OCI-LY3 (cell line): ENCODE data around the gene TPCN1.

Source experiments
- H2AFZ ChIP-seq: fragments of 200-600, 300-600 bp; shearing (Covaris generic); 2 replicates; pipeline ENCODE4 v1.6.0; 2014; ENCODE audit warnings: antibody characterized with exemption, low read depth, low read length
- H3K27ac ChIP-seq: fragments of 200-600, 300-600 bp; sonication (generic); 2 replicates; pipeline ENCODE4 v1.5.1; 2014; ENCODE audit warnings: mild to moderate bottlenecking, low read length, moderate library complexity, mixed read lengths
- H3K27me3 ChIP-seq: fragments of 200-600, 300-600 bp; sonication (generic); 2 replicates; pipeline ENCODE4 v1.6.1; 2014; ENCODE audit warnings: low read depth, low read length, mixed read lengths
- H3K36me3 ChIP-seq: fragments of 200-600, 300-600 bp; sonication (generic); replicated peaks from 2 replicates; pipeline ENCODE3; 2014; ENCODE audit warnings: low read depth, low read length, mixed read lengths
- H3K4me1 ChIP-seq: fragments of 300-600, 200-600 bp; sonication (generic); 2 replicates; pipeline ENCODE4 v1.6.1; 2014; ENCODE audit warnings: low read length, mixed read lengths
- H3K4me2 ChIP-seq: fragments of 200-600, 300-600 bp; sonication (generic); 2 replicates; pipeline ENCODE4 v1.6.1; 2014; ENCODE audit warnings: low read length, mixed read lengths
- H3K4me3 ChIP-seq: fragments of 300-600, 200-600 bp; sonication (generic); 2 replicates; pipeline ENCODE4 v1.5.1; 2014; ENCODE audit warnings: antibody characterized with exemption, mild to moderate bottlenecking, low read length, moderate library complexity
- H3K79me2 ChIP-seq: fragments of 300-600, 200-600 bp; shearing (Covaris generic); 2 replicates; pipeline ENCODE4 v1.6.1; 2014; ENCODE audit warnings: mild to moderate bottlenecking, low read length, mixed read lengths
- H3K9ac ChIP-seq: fragments of 300-600, 200-600 bp; shearing (Covaris generic); 2 replicates; pipeline ENCODE4 v1.6.0; 2014; ENCODE audit warnings: mild to moderate bottlenecking, low read length, moderate library complexity
- H3K9me3 ChIP-seq: fragments of 200-600, 300-600 bp; shearing (Covaris generic); 2 replicates; pipeline ENCODE4 v1.6.1; 2014; ENCODE audit warnings: low read length, mixed read lengths; ENCODE audit not compliant: insufficient read depth
- H4K20me1 ChIP-seq: fragments of 200-600, 300-600 bp; sonication (generic); 2 replicates; pipeline ENCODE4 v1.6.1; 2016; ENCODE audit warnings: low read length, mixed read lengths; ENCODE audit not compliant: insufficient read depth
- CTCF ChIP-seq: fragments of 200-600, 300-600 bp; sonication (generic); IDR thresholded peaks from 2 replicates; pipeline ENCODE4 v1.5.1; 2014; ENCODE audit warnings: antibody characterized with exemption, low read length, low read depth
- EZH2phosphoT487 ChIP-seq: fragments of 200-600 bp; shearing (Covaris generic); IDR thresholded peaks from 2 replicates; pipeline ENCODE4 v1.6.1; 2018; ENCODE audit warnings: antibody characterized with exemption, mixed run types, low read depth

Gene TPCN1

GRCh38 chr12:113185180-113186032 is 35.9 kb upstream of the TPCN1 start, which contains the start of the genes DDX54 and RITA1:
TSS of gene DDX54 (minus strand) at chr12:113185478. CDS start at chr12:113185451, 27 bp downstream.
TSS of gene RITA1 (plus strand) at chr12:113185721. CDS start at chr12:113186747, 1,026 bp downstream.
- peak within 1 kb of the TSS; percentile 82 for H2AFZ ChIP-seq
- H3K27me3 ChIP-seq: no peaks in the 10 kb centered on the region
- peaks cover 71% of the 10 kb centered on the region for H3K79me2 ChIP-seq
- TF ChIP-seq EZH2phosphoT487: no peak
- no peak for TF ChIP-seq CTCF
- peak within 1 kb of the TSS; percentile 99 for H3K4me3 ChIP-seq
- peaks cover 23% of the 10 kb centered on the region for H3K4me1 ChIP-seq
- peaks cover 3% of the 10 kb centered on the region; the same call in 1 of the 2 replicates for H4K20me1 ChIP-seq
- H3K36me3 ChIP-seq: peaks cover 32% of the 10 kb centered on the region
- peak within 1 kb of the TSS; percentile 97 for H3K9ac ChIP-seq
- no peaks in the 10 kb centered on the region for H3K9me3 ChIP-seq
- peak within 1 kb of the TSS; percentile 79 for H3K4me2 ChIP-seq
- peak within 1 kb of the TSS; percentile 87 for H3K27ac ChIP-seq

- Histone ChIP-seq H3K79me2 (peaks cover 65% of the 10 kb centered on the region), H3K4me1 (peaks cover 23% of the 10 kb centered on the region), H4K20me1 (peaks cover under 1% of the 10 kb centered on the region; the same call in 1 of the 2 replicates), H2AFZ (0 out of 2 replicates have a peak overlapping the region, but pooled peaks have one; percentile 82), H3K9me3 (no peaks in the 10 kb centered on the region), H3K4me3 (peak overlapping the region; percentile 99), H3K27me3 (no peaks in the 10 kb centered on the region), H3K9ac (peak overlapping the region; percentile 97), H3K27ac (peak overlapping the region; percentile 87), H3K36me3 (peaks cover 32% of the 10 kb centered on the region), H3K4me2 (peak overlapping the region; percentile 79)
- TF ChIP-seq CTCF (no peak), EZH2phosphoT487 (no peak)
Measured at GRCh38 chr12:113186033-113186365, 35.3 kb upstream of the TPCN1 start.

GRCh38 chr12:113186666-113187325 is 34.5 kb upstream of the TPCN1 start:
- Histone ChIP-seq H3K27ac (peak overlapping the region; percentile 87; the same call in 1 of the 2 replicates), H3K4me1 (peaks cover 23% of the 10 kb centered on the region), H4K20me1 (no peaks in the 10 kb centered on the region; the same call in 1 of the 2 replicates), H3K36me3 (peaks cover 36% of the 10 kb centered on the region), H3K27me3 (no peaks in the 10 kb centered on the region), H3K9me3 (no peaks in the 10 kb centered on the region), H3K4me3 (peak overlapping the region; percentile 99), H3K4me2 (peak overlapping the region; percentile 79), H3K79me2 (peaks cover 57% of the 10 kb centered on the region), H2AFZ (no peak overlapping the region), H3K9ac (peak overlapping the region; percentile 97; the same call in 1 of the 2 replicates)
- TF ChIP-seq EZH2phosphoT487 (no peak), CTCF (no peak)

- no peak for TF ChIP-seq EZH2phosphoT487
- TF ChIP-seq CTCF: no peak
- Histone ChIP-seq H3K36me3 (peaks cover 37% of the 10 kb centered on the region), H3K9ac (no peak overlapping the region), H4K20me1 (no peaks in the 10 kb centered on the region), H3K27me3 (no peaks in the 10 kb centered on the region), H3K27ac (no peak overlapping the region), H2AFZ (no peak overlapping the region), H3K79me2 (peaks cover 31% of the 10 kb centered on the region), H3K9me3 (no peaks in the 10 kb centered on the region), H3K4me2 (no peak overlapping the region), H3K4me1 (peaks cover 14% of the 10 kb centered on the region), H3K4me3 (no peak overlapping the region)
Measured at GRCh38 chr12:113189361-113189760, 31.9 kb upstream of the TPCN1 start.
